NB4 (cell line): ENCODE measurements around the gene GTF2H4.

ENCODE experiments used
- CTCF ChIP-seq: IDR thresholded peaks from one replicate; pipeline ENCODE4 v1.5.1; 2012; ENCODE audit warnings: low read depth, low read length
- MYC ChIP-seq: IDR thresholded peaks from 2 replicates; pipeline ENCODE4 v1.6.1; 2011; ENCODE audit warnings: low read depth, low read length
- POLR2A ChIP-seq: IDR thresholded peaks from 2 replicates; pipeline ENCODE4 v1.6.1; 2011; ENCODE audit warnings: mild to moderate bottlenecking; ENCODE audit not compliant: insufficient read length; ENCODE audit errors: extremely low read depth
- TF ChIP-seq, protein P1 (sequence below): IDR thresholded peaks from 2 replicates; pipeline ENCODE4 v1.6.1; 2011; ENCODE audit warnings: low read depth, low read length

DNA sequence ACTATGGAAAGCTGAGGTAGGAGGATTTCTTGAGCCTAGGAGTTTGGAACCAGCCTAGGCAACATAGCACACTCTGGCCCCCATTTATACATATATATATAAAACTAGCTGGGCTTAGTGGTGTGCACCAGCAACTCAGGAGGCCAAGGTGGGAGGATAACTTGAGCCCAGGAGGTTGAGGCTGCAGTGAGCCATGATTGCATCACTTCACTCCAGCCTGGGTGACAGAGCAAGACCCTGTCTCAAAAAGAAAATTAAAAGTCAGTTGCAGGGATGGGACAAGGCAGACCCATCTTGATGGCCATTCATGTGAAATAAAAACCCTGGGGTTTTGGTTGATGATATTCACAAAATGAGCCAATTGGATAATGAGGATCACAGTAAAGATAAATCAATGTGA, 6.6 kb upstream of the GTF2H4 start:
- TF ChIP-seq MYC (no peak), CTCF (no peak), POLR2A (no peak)
- TF ChIP-seq, protein P1, sequence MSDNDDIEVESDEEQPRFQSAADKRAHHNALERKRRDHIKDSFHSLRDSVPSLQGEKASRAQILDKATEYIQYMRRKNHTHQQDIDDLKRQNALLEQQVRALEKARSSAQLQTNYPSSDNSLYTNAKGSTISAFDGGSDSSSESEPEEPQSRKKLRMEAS = no peak
